ENCODE results near the gene DEAF1.

Gene DEAF1

GRCh38 chr11:689625-690024 is 5.4 kb downstream of the DEAF1 start:
- Histone ChIP-seq H3K4me2 (ENCODE audit: low read depth, low read length, poor library complexity, severe bottlenecking) (peak overlapping the region; percentile 48), H3K4me3 (ENCODE audit: low read length, poor library complexity, severe bottlenecking) (peak overlapping the region; percentile 26), H3F3A (ENCODE audit: low read depth) (peaks cover 4% of the 10 kb centered on the region; the same call in 1 of the 2 replicates), H2AFZ (ENCODE audit: low read length) (no peak overlapping the region), H3K9me3 (ENCODE audit: insufficient read depth, low read depth, low read length) (no peaks in the 10 kb centered on the region), H3K79me2 (ENCODE audit: insufficient read depth, low read length) (peaks cover 52% of the 10 kb centered on the region), H3K36me3 (ENCODE audit: insufficient read depth, low read length) (peaks cover 28% of the 10 kb centered on the region; the same call in 1 of the 2 replicates), H3K9me2 (replicated peaks; ENCODE audit: low read depth, low read length) (no peaks in the 10 kb centered on the region), H3K4me1 (ENCODE audit: insufficient read depth, low read length, poor library complexity, severe bottlenecking) (peaks cover 55% of the 10 kb centered on the region), H3K9ac (ENCODE audit: low read depth, low read length, poor library complexity, severe bottlenecking) (peak overlapping the region; percentile 47), H3K27me3 (ENCODE audit: insufficient read depth, low read length, poor library complexity, severe bottlenecking) (no peaks in the 10 kb centered on the region), H4K20me1 (ENCODE audit: insufficient read depth, low read length, poor library complexity, severe bottlenecking) (peaks cover 27% of the 10 kb centered on the region)
- TF ChIP-seq EZH2phosphoT487 (IDR thresholded peaks at IDR 0.05; ENCODE audit: borderline replicate concordance) = no peak
- TF ChIP-seq CTCF (conservative IDR thresholded peaks at IDR 0.05; ENCODE audit: low read length) = no peak

GRCh38 chr11:688681-689080 is 6.3 kb downstream of the DEAF1 start:
- H3F3A ChIP-seq (ENCODE audit: low read depth) = peaks cover 4% of the 10 kb centered on the region; the same call in 1 of the 2 replicates
- peaks cover 37% of the 10 kb centered on the region; the same call in 1 of the 2 replicates for H3K36me3 ChIP-seq (ENCODE audit: insufficient read depth, low read length)
- peak overlapping the region; percentile 37 for H3K9ac ChIP-seq (ENCODE audit: low read depth, low read length, poor library complexity, severe bottlenecking)
- peaks cover 27% of the 10 kb centered on the region for H4K20me1 ChIP-seq (ENCODE audit: insufficient read depth, low read length, poor library complexity, severe bottlenecking)
- TF ChIP-seq EZH2phosphoT487 (IDR thresholded peaks at IDR 0.05; ENCODE audit: borderline replicate concordance) (no peak), CTCF (conservative IDR thresholded peaks at IDR 0.05; ENCODE audit: low read length) (no peak)
- H3K79me2 ChIP-seq (ENCODE audit: insufficient read depth, low read length) = peaks cover 42% of the 10 kb centered on the region
- no peaks in the 10 kb centered on the region for H3K9me2 ChIP-seq (replicated peaks; ENCODE audit: low read depth, low read length)
- peaks cover 49% of the 10 kb centered on the region for H3K4me1 ChIP-seq (ENCODE audit: insufficient read depth, low read length, poor library complexity, severe bottlenecking)
- H3K4me2 ChIP-seq (ENCODE audit: low read depth, low read length, poor library complexity, severe bottlenecking) = peak overlapping the region; percentile 48
- H3K4me3 ChIP-seq (ENCODE audit: low read length, poor library complexity, severe bottlenecking) = peak overlapping the region; percentile 0
- H2AFZ ChIP-seq (ENCODE audit: low read length) = no peak overlapping the region
- H3K9me3 ChIP-seq (ENCODE audit: insufficient read depth, low read depth, low read length) = no peaks in the 10 kb centered on the region
- no peaks in the 10 kb centered on the region for H3K27me3 ChIP-seq (ENCODE audit: insufficient read depth, low read length, poor library complexity, severe bottlenecking)

- Histone ChIP-seq H2AFZ (ENCODE audit: low read length) (no peak overlapping the region), H3K4me3 (ENCODE audit: low read length, poor library complexity, severe bottlenecking) (no peak overlapping the region), H3K27me3 (ENCODE audit: insufficient read depth, low read length, poor library complexity, severe bottlenecking) (no peaks in the 10 kb centered on the region), H3K79me2 (ENCODE audit: insufficient read depth, low read length) (peaks cover 33% of the 10 kb centered on the region), H3K36me3 (ENCODE audit: insufficient read depth, low read length) (peaks cover 44% of the 10 kb centered on the region; the same call in 1 of the 2 replicates), H4K20me1 (ENCODE audit: insufficient read depth, low read length, poor library complexity, severe bottlenecking) (peaks cover 20% of the 10 kb centered on the region), H3K4me1 (ENCODE audit: insufficient read depth, low read length, poor library complexity, severe bottlenecking) (peaks cover 40% of the 10 kb centered on the region), H3K9me3 (ENCODE audit: insufficient read depth, low read depth, low read length) (no peaks in the 10 kb centered on the region), H3K9me2 (replicated peaks; ENCODE audit: low read depth, low read length) (no peaks in the 10 kb centered on the region), H3K9ac (ENCODE audit: low read depth, low read length, poor library complexity, severe bottlenecking) (no peak overlapping the region), H3K4me2 (ENCODE audit: low read depth, low read length, poor library complexity, severe bottlenecking) (peak overlapping the region; percentile 48), H3F3A (ENCODE audit: low read depth) (peaks cover 4% of the 10 kb centered on the region; the same call in 1 of the 2 replicates)
- no peak for TF ChIP-seq CTCF (conservative IDR thresholded peaks at IDR 0.05; ENCODE audit: low read length)
- TF ChIP-seq EZH2phosphoT487 (IDR thresholded peaks at IDR 0.05; ENCODE audit: borderline replicate concordance) = no peak
Measured at GRCh38 chr11:687751-688150, 7.3 kb downstream of the DEAF1 start.
